Measurements from ENCODE around the gene HSPA12A. TPM values are rescaled to one million over a fixed set of nuclear protein-coding genes. Genes with fewer than 3 reads are reported as not detected.

HSPA12A gene
- total and polyA plus RNA-seq, 2 of the 13 experiments (the other 11 are each of a cell fraction or from before 2014, with no cell fraction given), result 6.4 to 13.6 TPM

DNA sequence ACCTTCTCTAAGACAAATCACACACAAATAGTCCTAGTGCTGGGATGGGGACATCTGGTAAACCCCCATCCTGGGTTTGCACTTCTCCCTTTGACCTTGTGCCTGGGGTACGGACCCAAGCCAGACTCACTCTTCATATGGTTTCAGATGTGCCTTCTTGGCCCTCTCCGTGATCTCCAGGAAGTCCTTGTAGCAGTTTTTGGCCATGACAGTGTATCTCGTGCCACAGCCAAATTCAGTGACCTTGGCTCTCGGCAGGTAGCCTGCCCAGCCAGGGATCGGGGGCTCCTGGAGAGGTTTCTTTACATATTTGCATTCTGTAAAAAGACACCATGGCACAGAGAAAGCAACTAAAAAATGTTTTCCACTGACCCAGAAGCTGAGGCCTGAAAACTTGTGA, 77.7 kb downstream of the HSPA12A start:
- Histone ChIP-seq H3K36me3 (replicated peaks in 1 of 2; ENCODE audit: control insufficient read depth in 1 of 2, insufficient read depth in 2 of 2, low read length in 2 of 2) (no peaks in the 10 kb centered on the region), H3K4me3 (replicated peaks in 1 of 3; ENCODE audit: insufficient read depth in 1 of 3, low read depth in 2 of 3, low read length in 3 of 3) (no peak overlapping the region), H3K9ac (ENCODE audit: insufficient read depth, low read depth, low read length) (no peak overlapping the region), H3K27ac (ENCODE audit: extremely low read length, insufficient read depth, low read length) (no peak overlapping the region), H4K20me1 (ENCODE audit: insufficient read depth, low read length) (no peaks in the 10 kb centered on the region), H3K4me2 (ENCODE audit: low read depth, low read length) (no peak overlapping the region), H2AFZ (ENCODE audit: low read length) (no peak overlapping the region), H3K9me3 (ENCODE audit: low read length) (peaks cover 5% of the 10 kb centered on the region; the same call in 1 of the 2 replicates), H3K27me3 (ENCODE audit: control insufficient read depth in 1 of 2, insufficient read depth in 2 of 2, low read length in 2 of 2) (peaks cover 0 to 2% of the 10 kb centered on the region in 2 experiments; a peak in 1 of 5 replicates), H3K4me1 (ENCODE audit: insufficient read depth, low read length) (peaks cover 62% of the 10 kb centered on the region), H3K79me2 (ENCODE audit: insufficient read depth, low read length) (peaks cover 3% of the 10 kb centered on the region)
- ATAC-seq, result no peak
- ChIA-PET POLR2A (no interaction called here), CTCF (ENCODE audit: low intra/inter-chr PET ratio, low total read pairs) (no interaction called here)
- TF ChIP-seq THRA (CRISPR knock-in tag; IDR thresholded peaks at IDR 0.05; ENCODE audit: borderline replicate concordance) (no peak), ZNF138 (CRISPR knock-in tag; IDR thresholded peaks at IDR 0.05; ENCODE audit: low read depth) (no peak), ZNF24 (IDR thresholded peaks at IDR 0.05) (no peak), ZNF280B (CRISPR knock-in tag; IDR thresholded peaks at IDR 0.05; ENCODE audit: borderline replicate concordance) (no peak), SALL1 (CRISPR knock-in tag; IDR thresholded peaks at IDR 0.05) (peak; percentile 11; the same call in 1 of the 2 replicates), ZNF616 (CRISPR knock-in tag; IDR thresholded peaks at IDR 0.05; ENCODE audit: low read depth) (no peak)
- TF ChIP-seq, protein P1, sequence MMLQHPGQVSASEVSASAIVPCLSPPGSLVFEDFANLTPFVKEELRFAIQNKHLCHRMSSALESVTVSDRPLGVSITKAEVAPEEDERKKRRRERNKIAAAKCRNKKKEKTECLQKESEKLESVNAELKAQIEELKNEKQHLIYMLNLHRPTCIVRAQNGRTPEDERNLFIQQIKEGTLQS (CRISPR knock-in tag; IDR thresholded peaks at IDR 0.05), result no peak
- in situ Hi-C loops (cut with HindIII; ENCODE audit: extremely low pct_ligation_motif_present, low pct_unique_long_range_greater_than_20kb) (no loop called here), intact Hi-C loops (cut with micrococcal nuclease; ENCODE audit: unreplicated experiment) (no loop called here)
- no TSS peak for BruUV-seq (replicated peaks)
- no peak for DNase-seq (ENCODE audit: low spot score)
- no peak for FAIRE-seq
- WGBS (ENCODE audit: low lambda C conversion rate), result 43% methylated on average over 5 of the region's 5 CpGs
